ENCODE measurements around the gene CCDC200.
"Not testable (repeated sequence)": the region's sequence is repeated elsewhere in the genome, so short reads cannot be mapped to it uniquely, and the experiment has no call there.

The CCDC200 gene

GRCh38 chr17:43228020-43228782 lies at the start of gene CCDC200:
CCDC200 (minus strand) TSS chr17:43228623; CDS start chr17:43228554, 69 bp downstream.
- not testable (repeated sequence) for H3K4me1 Mint-ChIP-seq (ENCODE audit: low read depth); H3K4me3 Mint-ChIP-seq; H3K27me3 Mint-ChIP-seq; H3K36me3 Mint-ChIP-seq; H3K27ac Mint-ChIP-seq; H3K9me3 Mint-ChIP-seq (ENCODE audit: low read depth)

- not testable (repeated sequence) for H3K36me3 Mint-ChIP-seq; H3K27ac Mint-ChIP-seq; H3K9me3 Mint-ChIP-seq (ENCODE audit: low read depth); H3K4me3 Mint-ChIP-seq; H3K4me1 Mint-ChIP-seq (ENCODE audit: low read depth); H3K27me3 Mint-ChIP-seq
Measured at GRCh38 chr17:43272914-43273313, 44.5 kb upstream of the CCDC200 start.

- not testable (repeated sequence) for H3K4me3 Mint-ChIP-seq; H3K4me1 Mint-ChIP-seq (ENCODE audit: low read depth); H3K27ac Mint-ChIP-seq; H3K27me3 Mint-ChIP-seq; H3K36me3 Mint-ChIP-seq; H3K9me3 Mint-ChIP-seq (ENCODE audit: low read depth)
Measured at GRCh38 chr17:43272483-43272882, 44.1 kb upstream of the CCDC200 start.

- not testable (repeated sequence) for H3K27ac Mint-ChIP-seq; H3K4me1 Mint-ChIP-seq (ENCODE audit: low read depth); H3K36me3 Mint-ChIP-seq; H3K4me3 Mint-ChIP-seq; H3K27me3 Mint-ChIP-seq; H3K9me3 Mint-ChIP-seq (ENCODE audit: low read depth)
Measured at GRCh38 chr17:43270552-43271504, 42.4 kb upstream of the CCDC200 start.

GRCh38 chr17:43246456-43246855 lies 18.0 kb upstream of the CCDC200 start:
- H3K4me3 Mint-ChIP-seq; H3K4me1 Mint-ChIP-seq (ENCODE audit: low read depth); H3K9me3 Mint-ChIP-seq (ENCODE audit: low read depth); H3K27ac Mint-ChIP-seq; H3K36me3 Mint-ChIP-seq; H3K27me3 Mint-ChIP-seq: not testable (repeated sequence)

GRCh38 chr17:43240596-43241352 lies 12.4 kb upstream of the CCDC200 start:
- not testable (repeated sequence) for H3K27me3 Mint-ChIP-seq; H3K4me1 Mint-ChIP-seq (ENCODE audit: low read depth); H3K9me3 Mint-ChIP-seq (ENCODE audit: low read depth); H3K4me3 Mint-ChIP-seq; H3K36me3 Mint-ChIP-seq; H3K27ac Mint-ChIP-seq

GRCh38 chr17:43239597-43239996 lies 11.2 kb upstream of the CCDC200 start:
- not testable (repeated sequence) for H3K9me3 Mint-ChIP-seq (ENCODE audit: low read depth); H3K36me3 Mint-ChIP-seq; H3K27ac Mint-ChIP-seq; H3K4me3 Mint-ChIP-seq; H3K27me3 Mint-ChIP-seq; H3K4me1 Mint-ChIP-seq (ENCODE audit: low read depth)

GRCh38 chr17:43233877-43234276 lies 5.5 kb upstream of the CCDC200 start, which contains the start of gene RNU2-1:
RNU2-1 (minus strand) TSS chr17:43233977.
- not testable (repeated sequence) for H3K27me3 Mint-ChIP-seq; H3K4me1 Mint-ChIP-seq (ENCODE audit: low read depth); H3K4me3 Mint-ChIP-seq; H3K9me3 Mint-ChIP-seq (ENCODE audit: low read depth); H3K27ac Mint-ChIP-seq; H3K36me3 Mint-ChIP-seq

GRCh38 chr17:43233263-43233662 lies 4.8 kb upstream of the CCDC200 start:
- H3K4me3 Mint-ChIP-seq; H3K27me3 Mint-ChIP-seq; H3K36me3 Mint-ChIP-seq; H3K9me3 Mint-ChIP-seq (ENCODE audit: low read depth); H3K4me1 Mint-ChIP-seq (ENCODE audit: low read depth); H3K27ac Mint-ChIP-seq: not testable (repeated sequence)

- peak overlapping the region; percentile 41 for H3K4me3 Mint-ChIP-seq
- not testable (repeated sequence) for H3K27ac Mint-ChIP-seq; H3K4me1 Mint-ChIP-seq (ENCODE audit: low read depth); H3K9me3 Mint-ChIP-seq (ENCODE audit: low read depth); H3K36me3 Mint-ChIP-seq; H3K27me3 Mint-ChIP-seq
Measured at GRCh38 chr17:43232021-43232699, 3.7 kb upstream of the CCDC200 start.

- H3K27ac Mint-ChIP-seq; H3K4me3 Mint-ChIP-seq; H3K27me3 Mint-ChIP-seq; H3K4me1 Mint-ChIP-seq (ENCODE audit: low read depth); H3K36me3 Mint-ChIP-seq; H3K9me3 Mint-ChIP-seq (ENCODE audit: low read depth): not testable (repeated sequence)
Measured at GRCh38 chr17:43231205-43232020, 3.0 kb upstream of the CCDC200 start.

GRCh38 chr17:43226393-43226792 lies 2.0 kb downstream of the CCDC200 start:
- peaks cover 5% of the 10 kb centered on the region for H3K36me3 Mint-ChIP-seq
- H3K4me1 Mint-ChIP-seq (ENCODE audit: low read depth): peaks cover under 1% of the 10 kb centered on the region
- no peaks in the 10 kb centered on the region for H3K9me3 Mint-ChIP-seq (ENCODE audit: low read depth)
- no peaks in the 10 kb centered on the region for H3K27me3 Mint-ChIP-seq
- H3K4me3 Mint-ChIP-seq: no peak overlapping the region
- no peak overlapping the region for H3K27ac Mint-ChIP-seq

GRCh38 chr17:43224146-43224705 lies 4.2 kb downstream of the CCDC200 start:
- Mint-ChIP-seq H3K9me3 (ENCODE audit: low read depth) (no peaks in the 10 kb centered on the region), H3K36me3 (peaks cover 7% of the 10 kb centered on the region), H3K27ac (no peak overlapping the region), H3K4me3 (no peak overlapping the region), H3K27me3 (no peaks in the 10 kb centered on the region), H3K4me1 (ENCODE audit: low read depth) (peaks cover 2% of the 10 kb centered on the region)
